SK-N-SH (cell line): ENCODE measurements around the gene CHAF1A. TPM values are rescaled to one million over a fixed set of nuclear protein-coding genes. Genes with fewer than 3 reads are reported as not detected.

Source experiments
- CTCF ChIA-PET: fragments of 300-600, 350-600 bp; formaldehyde crosslinking; extraction: SDS; loops from one replicate; lab custom pipeline; 2021; lab: Yijun Ruan, JAX
- POLR2A ChIA-PET: fragments of 350-600 bp; sonication (Branson Sonifier 250); formaldehyde crosslinking; extraction: SDS; loops from one replicate; lab custom pipeline; 2020; ENCODE audit warnings: antibody characterized with exemption, inconsistent platforms; lab: Yijun Ruan, JAX
- DNase-seq: peaks from one replicate; pipeline ENCODE4 v3.0.0; 2012
- H2AFZ ChIP-seq: fragments of 200-600 bp; sonication (generic); 2 replicates; pipeline ENCODE4 v1.8.1; 2016; ENCODE audit warnings: antibody characterized with exemption, mild to moderate bottlenecking, low read depth
- H3F3A ChIP-seq: fragments of 200-600 bp; sonication (generic); replicated peaks from 2 replicates; pipeline ENCODE3; 2016; ENCODE audit warnings: antibody characterized with exemption, mild to moderate bottlenecking; ENCODE audit not compliant: insufficient read depth
- H3K27ac ChIP-seq, 2 experiments: fragments of 200-500 bp in 1 of 2; fragments of 200-600 bp in 1 of 2; sonication (Bioruptor generic) in 1 of 2; sonication (generic), shearing (Covaris generic) in 1 of 2; 2 replicates each; pipeline versions ENCODE4 v1.5.1 to v1.6.1; 2014 to 2016; ENCODE audit warnings: low read depth in 2 of 2, inconsistent platforms in 1 of 2, low read length in 1 of 2, mild to moderate bottlenecking in 1 of 2, mixed read lengths in 1 of 2
- H3K27me3 ChIP-seq: fragments of 200-600 bp; sonication (generic), shearing (Covaris generic); 2 replicates; pipeline ENCODE4 v1.6.1; 2016; ENCODE audit warnings: mixed run types; ENCODE audit not compliant: insufficient read depth
- H3K36me3 ChIP-seq, 2 experiments: fragments of 200-500 bp in 1 of 2; fragments of 200-600 bp in 1 of 2; sonication (Bioruptor generic) in 1 of 2; sonication (generic) in 1 of 2; replicated peaks in 1 of 2; 2 replicates each; pipeline versions ENCODE3 to v1.5.1; 2014 to 2016; ENCODE audit warnings: low read length in 1 of 2, mild to moderate bottlenecking in 1 of 2; ENCODE audit not compliant: insufficient read depth in 2 of 2, control insufficient read depth in 1 of 2
- H3K4me1 ChIP-seq, 2 experiments: fragments of 200-500 bp in 1 of 2; fragments of 200-600 bp in 1 of 2; sonication (Bioruptor generic) in 1 of 2; sonication (generic), shearing (Covaris generic) in 1 of 2; 2 replicates each; pipeline versions ENCODE4 v1.5.1 to v1.6.1; 2014 to 2016; ENCODE audit warnings: low read depth in 1 of 2, low read length in 1 of 2, mixed run types in 1 of 2; ENCODE audit not compliant: insufficient read depth in 2 of 2, control insufficient read depth in 1 of 2
- H3K4me2 ChIP-seq: fragments of 200-600 bp; sonication (generic), shearing (Covaris generic); 2 replicates; pipeline ENCODE4 v1.6.1; 2017; ENCODE audit warnings: mixed run types
- H3K4me3 ChIP-seq, 2 experiments: fragments of 200-500 bp in 1 of 2; fragments of 200-600 bp in 1 of 2; sonication (Bioruptor generic) in 1 of 2; sonication (generic), shearing (Covaris generic) in 1 of 2; 2 replicates each; pipeline versions ENCODE4 v1.5.1 to v1.8.1; 2014 to 2016; ENCODE audit warnings: low read depth in 2 of 2, inconsistent platforms in 1 of 2, low read length in 1 of 2, mild to moderate bottlenecking in 1 of 2, mixed read lengths in 1 of 2, moderate library complexity in 1 of 2
- H3K79me2 ChIP-seq: fragments of 200-600 bp; sonication (generic); 2 replicates; pipeline ENCODE4 v1.8.1; 2017; ENCODE audit warnings: mild to moderate bottlenecking; ENCODE audit not compliant: insufficient read depth
- H3K9ac ChIP-seq: fragments of 200-600 bp; sonication (generic); 2 replicates; pipeline ENCODE4 v1.6.1; 2017; ENCODE audit warnings: mixed run types
- H3K9me2 ChIP-seq: fragments of 200-600 bp; sonication (generic); 2 replicates; pipeline ENCODE4 v1.6.1; 2017; ENCODE audit warnings: mixed run types
- H3K9me3 ChIP-seq: fragments of 200-600 bp; sonication (generic); 2 replicates; pipeline ENCODE4 v1.6.1; 2017; ENCODE audit warnings: mixed run types, mild to moderate bottlenecking, moderate library complexity
- H4K20me1 ChIP-seq: fragments of 200-600 bp; sonication (generic); 2 replicates; pipeline ENCODE4 v1.6.1; 2017; ENCODE audit warnings: mild to moderate bottlenecking, mixed run types; ENCODE audit not compliant: insufficient read depth
- CHD2 ChIP-seq: fragments of 150-350 bp; IDR thresholded peaks from 2 replicates; pipeline ENCODE4 v1.6.1; 2018; ENCODE audit warnings: low read length; ENCODE audit not compliant: partially characterized antibody
- CTCF ChIP-seq: fragments of 200-600 bp; sonication (generic); IDR thresholded peaks from 2 replicates; pipeline ENCODE4 v1.6.1; 2017; ENCODE audit warnings: antibody characterized with exemption, mild to moderate bottlenecking, moderate library complexity
- FOSL2 ChIP-seq: IDR thresholded peaks from 2 replicates; pipeline ENCODE4 v1.4.0; 2012; ENCODE audit warnings: low read depth, mild to moderate bottlenecking, moderate library complexity, borderline replicate concordance
- IRF3 ChIP-seq: fragments of 150-350 bp; IDR thresholded peaks from 2 replicates; pipeline ENCODE4 v1.6.1; 2016; ENCODE audit warnings: mild to moderate bottlenecking, low read depth, low read length
- PBX3 ChIP-seq: IDR thresholded peaks from 2 replicates; pipeline ENCODE4; 2012
- POLR2AphosphoS5 ChIP-seq: IDR thresholded peaks from 2 replicates; pipeline ENCODE4 v1.6.1; 2012; ENCODE audit warnings: low read depth, low read length
- USF1 ChIP-seq: IDR thresholded peaks from 2 replicates; pipeline ENCODE4 v1.4.0; 2012; ENCODE audit warnings: low read depth, borderline replicate concordance
- WGBS: methylation state at CpG from one replicate; pipeline ENCODE4 v1.1.6; 2017; ENCODE audit warnings: low lambda C conversion rate; 5-methylcytosine and 5-hydroxymethylcytosine counted together
- polyA plus RNA-seq, 3 experiments: library from polyadenylated mRNA; depleted of rRNA; stranded (reverse); fragments of >200 nt; gene quantifications; 2 replicates each; pipeline ENCODE4 v1.2.3, GENCODE V29; 2012

The CHAF1A gene
- polyA plus RNA-seq, 1 of the 3 experiments (the other 2 are of a cell fraction) = 18.0 TPM

GRCh38 chr19:4365341-4365740 lies 37.1 kb upstream of the CHAF1A start (continued):
- no peak for TF ChIP-seq CTCF
- TF ChIP-seq, all 33 proteins: peak for 0

- DNase-seq = no peak
- no peak overlapping the region for H3K4me2 ChIP-seq
- H3K4me3 ChIP-seq = no peak overlapping the region
- POLR2A ChIA-PET = no interaction called here
- H3F3A ChIP-seq = peaks cover 3% of the 10 kb centered on the region
- no peak overlapping the region for H2AFZ ChIP-seq
- 95% methylated on average over 4 of the region's 19 CpGs for WGBS
- peak overlapping the region in 1 of 2 experiments; percentile 34; a peak in 1 of 4 replicates for H3K27ac ChIP-seq
- peaks cover 38% of the 10 kb centered on the region for H3K79me2 ChIP-seq
- no peaks in the 10 kb centered on the region for H3K9me3 ChIP-seq
- CTCF ChIA-PET = interaction anchor here (0.7 to 8.5 kb wide), 4 partner anchors 9 to 34 kb away, joined by 3 to 84 read pairs (median 10); partner anchors contain the start of gene SH3GL1
- no peaks in the 10 kb centered on the region for H3K9me2 ChIP-seq
- peaks cover 11% of the 10 kb centered on the region; the same call in 1 of the 2 replicates for H4K20me1 ChIP-seq
- peaks cover 0 to 37% of the 10 kb centered on the region in 2 experiments for H3K36me3 ChIP-seq
- no peak overlapping the region for H3K9ac ChIP-seq
- H3K4me1 ChIP-seq = peaks cover 7 to 13% of the 10 kb centered on the region in 2 experiments; a peak in 2 of 4 replicates
- H3K27me3 ChIP-seq = no peaks in the 10 kb centered on the region
- TF ChIP-seq FOSL2 (no peak), IRF3 (no peak), CHD2 (no peak), POLR2AphosphoS5 (0 out of 2 replicates have a peak, but pooled peaks have one; percentile 0), USF1 (no peak), PBX3 (0 out of 2 replicates have a peak, but pooled peaks have one; percentile 4)
Measured at GRCh38 chr19:4365791-4366665, 36.4 kb upstream of the CHAF1A start.
